Upper lobe of left lung (tissue), 6 donors: Measurements from ENCODE around the gene LAMA3. TPM values are rescaled to one million over a fixed set of nuclear protein-coding genes. Genes with fewer than 3 reads are reported as not detected.

Experiments used
- ATAC-seq, 2 donors: fragments of 200-7000 bp; cut with Tn5 transposase; one replicate each; pipeline ENCODE4 v1.9.1; 2022; ENCODE audit warnings: mild to moderate bottlenecking in 2 of 2, moderate library complexity in 2 of 2; ENCODE audit not compliant: low FRiP score in 2 of 2
- DNase-seq, 2 donors: peaks; one replicate each; pipeline ENCODE4 v3.0.0-alpha.2; 2019 to 2020
- H3K27ac ChIP-seq, 4 donors: fragments of 200-600 bp; sonication (generic); one replicate each; pipeline ENCODE4 v1.5.1; 2016 to 2019
- H3K27me3 ChIP-seq, 4 donors: fragments of 200-600 bp; sonication (generic); one replicate each; pipeline ENCODE4 v1.5.1; 2017 to 2019
- H3K36me3 ChIP-seq, 4 donors: fragments of 200-600 bp; sonication (generic); one replicate each; pipeline ENCODE4 v1.5.1; 2016 to 2019
- H3K4me1 ChIP-seq, 4 donors: fragments of 200-600 bp; sonication (generic); one replicate each; pipeline ENCODE4 v1.5.1; 2018 to 2019
- H3K4me3 ChIP-seq, 4 donors: fragments of 200-600 bp; sonication (generic); one replicate each; pipeline ENCODE4 v1.5.1; 2017 to 2019; ENCODE audit warnings: mild to moderate bottlenecking in 2 of 4, moderate library complexity in 1 of 4
- H3K9me3 ChIP-seq, 4 donors: fragments of 200-600 bp; sonication (generic); one replicate each; pipeline ENCODE4 v1.5.1; 2018 to 2019
- EP300 ChIP-seq, 4 donors: sonication (generic); formaldehyde crosslinking; IDR thresholded peaks; one replicate each; pipeline ENCODE4 v1.5.1; 2017; ENCODE audit warnings: antibody characterized with exemption in 4 of 4, control low read depth in 2 of 4
- POLR2A ChIP-seq, 4 donors: fragments of 450-650 bp; IDR thresholded peaks; one replicate each; pipeline ENCODE4 v1.5.1; 2016 to 2017; ENCODE audit warnings: antibody characterized with exemption in 4 of 4, mild to moderate bottlenecking in 2 of 4
- POLR2AphosphoS5 ChIP-seq, 2 donors: sonication (generic); formaldehyde crosslinking; IDR thresholded peaks; one replicate each; pipeline ENCODE4 v1.5.1; 2017; ENCODE audit warnings: antibody characterized with exemption in 2 of 2
- WGBS, 2 donors: methylation state at CpG; one replicate each; pipeline ENCODE4 v1.1.5; 2017 to 2018; 5-methylcytosine and 5-hydroxymethylcytosine counted together
- total RNA-seq, 6 donors: library from RNA; depleted of rRNA in 4 of 6; stranded (reverse); fragments of >200 nt in 4 of 6; gene quantifications; one replicate each; pipeline versions ENCODE4 v1.1.0 to v1.2.1, GENCODE V29; 2016 to 2021
- TF ChIP-seq, protein P1 (sequence below), 6 experiments: fragments of 450-650 bp in 4 of 6; fragments of 200-600 bp in 2 of 6; sonication (generic) in 2 of 6; IDR thresholded peaks; one replicate each; pipeline ENCODE4 v1.5.1; 2016 to 2019; ENCODE audit warnings: antibody characterized with exemption in 6 of 6
- donor health status: DM: no; HTN: no; CAD: no; lungs with moderate emphysema.
- donor health status: DM: no; HTN: yes; CAD: no; lungs with severe emphysema.

LAMA3 gene
- total RNA-seq, 6 donors from 2014 or later: 88.2 to 202 (median 141) TPM

DNA sequence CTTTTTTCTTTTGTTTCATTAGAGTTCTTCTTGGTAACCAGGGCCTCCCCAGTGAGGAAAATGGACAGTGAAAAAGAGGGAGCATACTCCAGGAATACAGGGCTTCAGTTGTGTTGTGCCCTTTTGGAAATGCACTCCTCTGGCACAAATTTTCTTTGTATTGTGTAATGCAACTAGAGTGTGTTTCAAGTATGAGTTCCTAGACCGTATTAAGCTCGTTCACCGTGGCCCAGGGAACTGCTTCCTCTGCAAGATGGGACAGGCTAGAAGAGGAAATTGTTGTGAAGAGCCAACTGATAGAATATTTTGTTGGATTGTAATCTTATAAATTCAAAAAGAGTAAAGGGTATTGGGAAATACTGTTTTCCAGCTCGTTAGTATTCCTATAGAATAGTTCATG is 188.1 kb downstream of the LAMA3 start:
- DNase-seq (no peak), ATAC-seq (no peak)
- Histone ChIP-seq H3K27me3 (no peaks in the 10 kb centered on the region), H3K9me3 (no peaks in the 10 kb centered on the region), H3K27ac (no peak overlapping the region), H3K36me3 (no peaks in the 10 kb centered on the region), H3K4me3 (no peak overlapping the region), H3K4me1 (no peaks in the 10 kb centered on the region)
- TF ChIP-seq, protein P1, sequence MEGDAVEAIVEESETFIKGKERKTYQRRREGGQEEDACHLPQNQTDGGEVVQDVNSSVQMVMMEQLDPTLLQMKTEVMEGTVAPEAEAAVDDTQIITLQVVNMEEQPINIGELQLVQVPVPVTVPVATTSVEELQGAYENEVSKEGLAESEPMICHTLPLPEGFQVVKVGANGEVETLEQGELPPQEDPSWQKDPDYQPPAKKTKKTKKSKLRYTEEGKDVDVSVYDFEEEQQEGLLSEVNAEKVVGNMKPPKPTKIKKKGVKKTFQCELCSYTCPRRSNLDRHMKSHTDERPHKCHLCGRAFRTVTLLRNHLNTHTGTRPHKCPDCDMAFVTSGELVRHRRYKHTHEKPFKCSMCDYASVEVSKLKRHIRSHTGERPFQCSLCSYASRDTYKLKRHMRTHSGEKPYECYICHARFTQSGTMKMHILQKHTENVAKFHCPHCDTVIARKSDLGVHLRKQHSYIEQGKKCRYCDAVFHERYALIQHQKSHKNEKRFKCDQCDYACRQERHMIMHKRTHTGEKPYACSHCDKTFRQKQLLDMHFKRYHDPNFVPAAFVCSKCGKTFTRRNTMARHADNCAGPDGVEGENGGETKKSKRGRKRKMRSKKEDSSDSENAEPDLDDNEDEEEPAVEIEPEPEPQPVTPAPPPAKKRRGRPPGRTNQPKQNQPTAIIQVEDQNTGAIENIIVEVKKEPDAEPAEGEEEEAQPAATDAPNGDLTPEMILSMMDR (IDR thresholded peaks at IDR 0.05): no peak
- TF ChIP-seq POLR2A (IDR thresholded peaks at IDR 0.05) (no peak), EP300 (IDR thresholded peaks at IDR 0.05) (no peak), POLR2AphosphoS5 (IDR thresholded peaks at IDR 0.05) (no peak)
- WGBS, 2 donors: 36 to 51% methylated on average over 4 of the region's 4 CpGs

DNA sequence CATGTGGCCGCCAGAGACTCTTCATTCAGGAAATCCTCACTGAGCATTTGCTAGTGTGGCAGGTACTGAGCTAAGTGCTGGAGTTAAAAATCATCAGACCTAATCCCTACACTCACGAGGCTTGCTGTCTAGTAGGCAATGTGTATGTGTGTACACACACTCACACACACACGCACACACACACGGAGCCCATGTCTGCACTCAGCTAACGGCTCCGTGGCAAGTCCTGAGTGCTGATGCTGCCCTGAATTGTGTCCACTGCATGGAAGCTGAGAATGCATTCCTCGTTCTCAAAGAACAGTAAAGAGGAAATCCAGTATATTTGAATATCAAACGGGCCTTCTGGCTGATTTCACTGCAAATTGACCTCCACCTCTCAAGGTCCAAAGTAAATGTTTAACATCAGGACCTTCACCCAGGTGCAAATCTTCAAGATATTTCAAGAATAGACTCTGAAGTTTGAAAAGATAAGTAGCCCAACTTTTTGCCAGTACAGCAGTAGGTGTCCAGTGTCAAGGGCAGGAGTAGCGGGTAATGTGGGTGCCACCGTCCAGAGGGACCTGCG is 189.2 kb downstream of the LAMA3 start:
- H3K36me3 ChIP-seq: no peaks in the 10 kb centered on the region
- H3K4me3 ChIP-seq: no peak overlapping the region
- no peaks in the 10 kb centered on the region for H3K4me1 ChIP-seq
- no peaks in the 10 kb centered on the region for H3K9me3 ChIP-seq
- H3K27ac ChIP-seq: no peak overlapping the region
- no peak for DNase-seq
- 84 to 87% methylated on average over 10 to 11 of the region's 11 CpGs for WGBS, 2 donors
- TF ChIP-seq POLR2A (IDR thresholded peaks at IDR 0.05): no peak
- TF ChIP-seq POLR2AphosphoS5 (IDR thresholded peaks at IDR 0.05): no peak
- TF ChIP-seq EP300 (IDR thresholded peaks at IDR 0.05): no peak
- TF ChIP-seq, protein P1 (IDR thresholded peaks at IDR 0.05): no peak
- no peaks in the 10 kb centered on the region for H3K27me3 ChIP-seq
- ATAC-seq: no peak

DNA sequence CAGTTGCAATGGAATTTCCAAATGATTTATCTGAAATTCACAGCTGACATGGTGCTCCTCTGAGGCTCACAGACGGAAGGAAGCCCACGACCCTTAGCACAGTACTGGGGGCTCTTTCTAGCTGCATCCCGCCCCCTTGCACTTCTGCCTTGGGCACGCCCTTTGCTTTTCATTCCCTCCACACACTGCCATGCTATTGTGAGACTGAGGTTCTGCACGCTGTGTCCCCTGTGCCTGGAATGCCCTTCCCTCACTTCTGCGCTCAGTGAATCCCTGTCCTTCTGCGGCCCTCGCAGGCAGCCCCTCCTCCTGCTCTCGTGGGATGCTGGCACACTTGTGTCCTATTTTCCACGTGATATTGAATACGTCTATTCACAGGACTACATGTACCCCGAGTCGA is 189.9 kb downstream of the LAMA3 start:
- no peaks in the 10 kb centered on the region for H3K27me3 ChIP-seq
- no peak overlapping the region for H3K27ac ChIP-seq
- no peak overlapping the region for H3K4me3 ChIP-seq
- TF ChIP-seq, protein P1 (IDR thresholded peaks at IDR 0.05): no peak
- no peak for TF ChIP-seq POLR2AphosphoS5 (IDR thresholded peaks at IDR 0.05)
- TF ChIP-seq POLR2A (IDR thresholded peaks at IDR 0.05): no peak
- TF ChIP-seq EP300 (IDR thresholded peaks at IDR 0.05): no peak
- peaks cover 0 to 1% (median 0%) of the 10 kb centered on the region in 4 donors for H3K4me1 ChIP-seq
- DNase-seq: no peak
- no peak for ATAC-seq
- 82 to 85% methylated on average over 13 of the region's 13 CpGs for WGBS, 2 donors
- H3K36me3 ChIP-seq: no peaks in the 10 kb centered on the region
- H3K9me3 ChIP-seq: no peaks in the 10 kb centered on the region

DNA sequence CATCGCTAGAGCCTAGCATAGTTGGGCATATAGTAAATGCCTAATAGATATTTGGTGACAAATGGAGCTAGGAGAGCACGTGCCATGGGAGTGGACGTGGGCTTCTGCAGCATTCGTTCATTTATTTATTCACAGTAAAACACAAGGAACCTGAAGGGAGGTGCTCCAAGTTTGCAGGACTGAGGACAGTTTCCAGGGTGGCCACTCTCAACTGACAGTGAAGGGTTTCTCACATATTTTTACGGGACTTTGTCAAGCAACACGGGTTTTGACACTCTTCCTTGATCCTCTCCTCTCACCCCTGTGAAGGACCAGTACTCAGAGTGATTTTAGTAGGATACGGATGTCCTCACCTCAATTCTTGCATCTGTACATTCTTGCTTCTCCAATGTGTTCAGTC is 190.3 kb downstream of the LAMA3 start:
- no peak for ATAC-seq
- WGBS, 2 donors: 88 to 94% methylated on average over 7 of the region's 7 CpGs
- H3K27me3 ChIP-seq: no peaks in the 10 kb centered on the region
- no peak overlapping the region for H3K4me3 ChIP-seq
- no peak for TF ChIP-seq EP300 (IDR thresholded peaks at IDR 0.05)
- TF ChIP-seq POLR2A (IDR thresholded peaks at IDR 0.05): no peak
- TF ChIP-seq, protein P1 (IDR thresholded peaks at IDR 0.05): no peak
- no peak for TF ChIP-seq POLR2AphosphoS5 (IDR thresholded peaks at IDR 0.05)
- H3K9me3 ChIP-seq: no peaks in the 10 kb centered on the region
- H3K4me1 ChIP-seq: peaks cover under 1 to 5% (median 1%) of the 10 kb centered on the region in 4 donors
- H3K27ac ChIP-seq: no peak overlapping the region
- no peaks in the 10 kb centered on the region for H3K36me3 ChIP-seq
- no peak for DNase-seq

DNA sequence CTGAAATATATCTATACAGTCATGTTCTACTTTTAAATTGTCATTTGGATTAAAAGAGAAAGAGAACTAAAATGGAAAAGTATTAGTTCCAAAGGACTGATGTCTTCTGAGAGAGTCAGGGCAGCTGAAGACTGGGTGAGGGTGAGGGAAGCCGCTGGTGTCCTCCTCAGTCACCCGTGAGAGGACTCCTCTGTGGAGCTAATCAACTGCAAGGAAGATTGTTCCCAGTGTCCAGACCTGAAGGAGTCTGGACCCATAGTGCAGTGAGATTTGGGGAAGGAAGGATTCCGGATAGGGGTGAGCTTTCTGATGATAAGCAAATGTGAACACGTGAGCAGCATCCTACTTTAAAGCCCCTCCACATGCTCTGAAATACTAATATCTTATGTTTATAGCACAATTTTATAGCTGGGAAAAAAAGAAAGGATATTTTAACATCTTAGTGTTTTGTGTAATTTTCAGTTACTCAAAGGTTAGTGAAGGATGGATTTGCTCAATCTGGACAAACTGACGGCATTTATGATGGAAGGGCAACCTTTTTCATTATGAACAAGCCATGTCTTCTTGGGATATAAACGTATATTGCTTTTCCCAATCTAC is 190.8 kb downstream of the LAMA3 start:
- no peak for ATAC-seq
- WGBS, 2 donors: 89 to 96% methylated on average over 6 of the region's 6 CpGs
- no peaks in the 10 kb centered on the region for H3K9me3 ChIP-seq
- no peaks in the 10 kb centered on the region for H3K36me3 ChIP-seq
- TF ChIP-seq POLR2A (IDR thresholded peaks at IDR 0.05) (no peak), POLR2AphosphoS5 (IDR thresholded peaks at IDR 0.05) (no peak), EP300 (IDR thresholded peaks at IDR 0.05) (no peak)
- TF ChIP-seq, protein P1 (IDR thresholded peaks at IDR 0.05): no peak
- H3K4me1 ChIP-seq: peaks cover 4 to 9% (median 6%) of the 10 kb centered on the region in 4 donors
- no peaks in the 10 kb centered on the region for H3K27me3 ChIP-seq
- H3K4me3 ChIP-seq: no peak overlapping the region
- H3K27ac ChIP-seq: no peak overlapping the region
- DNase-seq: no peak
